ENCODE results near the gene LIPF.

- TF ChIP-seq, protein P1, sequence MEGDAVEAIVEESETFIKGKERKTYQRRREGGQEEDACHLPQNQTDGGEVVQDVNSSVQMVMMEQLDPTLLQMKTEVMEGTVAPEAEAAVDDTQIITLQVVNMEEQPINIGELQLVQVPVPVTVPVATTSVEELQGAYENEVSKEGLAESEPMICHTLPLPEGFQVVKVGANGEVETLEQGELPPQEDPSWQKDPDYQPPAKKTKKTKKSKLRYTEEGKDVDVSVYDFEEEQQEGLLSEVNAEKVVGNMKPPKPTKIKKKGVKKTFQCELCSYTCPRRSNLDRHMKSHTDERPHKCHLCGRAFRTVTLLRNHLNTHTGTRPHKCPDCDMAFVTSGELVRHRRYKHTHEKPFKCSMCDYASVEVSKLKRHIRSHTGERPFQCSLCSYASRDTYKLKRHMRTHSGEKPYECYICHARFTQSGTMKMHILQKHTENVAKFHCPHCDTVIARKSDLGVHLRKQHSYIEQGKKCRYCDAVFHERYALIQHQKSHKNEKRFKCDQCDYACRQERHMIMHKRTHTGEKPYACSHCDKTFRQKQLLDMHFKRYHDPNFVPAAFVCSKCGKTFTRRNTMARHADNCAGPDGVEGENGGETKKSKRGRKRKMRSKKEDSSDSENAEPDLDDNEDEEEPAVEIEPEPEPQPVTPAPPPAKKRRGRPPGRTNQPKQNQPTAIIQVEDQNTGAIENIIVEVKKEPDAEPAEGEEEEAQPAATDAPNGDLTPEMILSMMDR (IDR thresholded peaks at IDR 0.05): no peak
- TF ChIP-seq EZH2 (IDR thresholded peaks at IDR 0.05) (no peak), EZH2phosphoT487 (IDR thresholded peaks at IDR 0.05) (no peak)
These were observed 24.1 kb upstream of the LIPF start for GRCh38 chr10:88640186-88640585.
